Measurements from ENCODE around the gene SERTAD3. TPM values are rescaled to one million over a fixed set of nuclear protein-coding genes. Genes with fewer than 3 reads are reported as not detected.
A peak's percentile ranks its signal among the peaks of the same experiment; 100 is the strongest.

SERTAD3 gene
- total RNA-seq, 1 experiment from 2014 or later, result 14.9 TPM

DNA sequence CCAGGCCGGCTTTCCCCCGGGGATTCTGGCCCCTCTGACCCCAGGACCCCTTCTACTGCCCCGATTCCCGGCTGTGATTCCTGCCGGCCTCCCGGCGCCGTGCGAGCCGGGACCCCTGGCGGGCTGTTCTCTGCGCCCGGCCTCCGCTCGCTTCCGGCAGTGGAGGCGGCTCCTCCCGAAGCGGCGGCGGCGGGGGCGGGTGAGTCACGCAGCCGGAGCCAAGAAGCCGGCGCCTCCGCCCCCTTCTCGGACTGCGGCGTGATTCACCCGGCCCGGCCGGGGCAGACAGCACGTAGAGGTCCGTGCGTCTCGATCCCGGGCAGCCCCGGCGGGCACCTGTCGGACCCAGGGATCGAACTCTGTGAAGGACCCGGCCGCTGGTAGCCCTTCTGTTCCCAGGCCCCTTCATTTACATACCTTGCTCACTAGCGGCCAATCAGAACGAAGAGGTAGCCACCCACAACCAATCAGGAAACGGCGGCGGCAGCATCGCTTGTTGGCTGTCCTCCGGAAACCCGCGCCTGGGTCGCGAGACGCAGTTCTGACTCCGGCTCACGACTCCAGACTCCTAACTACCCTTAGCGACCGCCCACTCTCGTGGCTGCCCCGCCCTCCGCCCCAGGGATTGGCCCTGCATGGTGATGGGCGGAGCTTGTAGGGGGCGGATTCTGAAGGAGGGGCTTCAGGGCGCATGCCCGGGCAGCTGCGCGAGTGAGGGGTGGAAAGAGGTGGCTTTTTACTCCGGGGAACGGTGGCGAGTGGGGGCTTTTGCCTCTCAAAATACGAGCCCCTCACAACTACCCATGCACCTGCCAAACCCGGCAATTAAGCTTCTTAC lies 18.5 kb downstream of the SERTAD3 start, which contains the start of gene SERTAD1:
Gene SERTAD1 (minus strand): TSS at position 543 of the 838 bp plus-strand sequence. CDS start 2,446 bp downstream, outside the sequence.
- peak; percentile 100 for DNase-seq
- H3K79me2 ChIP-seq (ENCODE audit: low read length), result peaks cover 11% of the 10 kb centered on the region
- H3K4me1 ChIP-seq (ENCODE audit: low read length), result peaks cover 20% of the 10 kb centered on the region
- no peaks in the 10 kb centered on the region for H4K20me1 ChIP-seq (ENCODE audit: insufficient read depth, low read depth, low read length)
- H3K36me3 ChIP-seq (ENCODE audit: insufficient read depth, low read length), result no peaks in the 10 kb centered on the region
- peak within 1 kb of the TSS; percentile 85 for H3K4me2 ChIP-seq (ENCODE audit: low read depth, low read length, poor library complexity, severe bottlenecking)
- no peaks in the 10 kb centered on the region for H3K9me3 ChIP-seq (ENCODE audit: low read length)
- H2AFZ ChIP-seq (ENCODE audit: low read length), result peak within 1 kb of the TSS; percentile 22; the same call in 1 of the 2 replicates
- H3K27ac ChIP-seq (ENCODE audit: low read length), result peak within 1 kb of the TSS; percentile 68
- H3K27me3 ChIP-seq (ENCODE audit: low read length), result no peaks in the 10 kb centered on the region
- peak within 1 kb of the TSS; percentile 77 for H3K4me3 ChIP-seq (ENCODE audit: low read length)
- peak within 1 kb of the TSS; percentile 84 for H3K9ac ChIP-seq (ENCODE audit: low read length)
- no peaks in the 10 kb centered on the region for H3K9me2 ChIP-seq (replicated peaks; ENCODE audit: insufficient read depth, low read length)

DNA sequence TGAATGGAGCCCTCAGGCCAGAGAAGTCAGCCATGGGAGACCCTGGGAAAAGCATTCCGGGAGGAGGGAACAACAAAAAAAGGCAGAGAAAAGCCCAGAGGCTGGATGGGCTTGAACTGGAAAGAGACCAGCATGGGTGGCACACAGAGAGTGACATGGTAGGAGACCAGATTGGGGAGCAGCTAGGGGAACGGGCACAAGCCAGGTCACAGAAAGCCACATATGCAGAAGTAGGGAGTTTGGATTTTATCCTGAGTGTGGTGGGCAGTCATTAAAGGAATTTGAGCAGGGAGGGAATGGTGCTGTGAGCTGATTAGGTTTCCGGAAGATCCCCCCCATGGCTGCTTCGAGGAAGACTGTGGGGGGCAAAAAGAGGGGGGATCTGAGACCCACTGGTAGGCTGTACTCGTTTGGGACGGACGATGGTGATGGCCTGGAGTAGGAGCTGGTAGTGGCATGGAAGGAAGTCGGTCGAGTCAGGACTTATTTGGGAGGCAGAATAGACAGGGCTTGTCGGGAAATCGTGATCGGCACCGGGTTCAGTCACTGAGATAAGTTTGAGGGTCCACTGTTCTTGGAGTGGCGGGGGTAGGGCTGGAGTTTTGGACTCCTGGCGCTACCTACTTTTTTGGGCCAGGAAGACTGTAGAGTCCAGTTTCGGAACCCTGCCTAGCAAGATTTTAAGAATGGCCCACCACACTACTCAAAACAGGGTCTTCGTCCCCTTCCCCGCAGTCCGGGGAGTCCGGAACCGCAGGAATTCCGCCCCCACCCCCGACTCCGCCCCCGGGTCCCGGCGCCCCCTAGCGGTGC lies 19.3 kb downstream of the SERTAD3 start:
- Histone ChIP-seq H4K20me1 (ENCODE audit: insufficient read depth, low read depth, low read length) (no peaks in the 10 kb centered on the region), H3K27ac (ENCODE audit: low read length) (peak overlapping the region; percentile 68), H3K4me2 (ENCODE audit: low read depth, low read length, poor library complexity, severe bottlenecking) (peak overlapping the region; percentile 85), H3K9ac (ENCODE audit: low read length) (peak overlapping the region; percentile 84), H3K36me3 (ENCODE audit: insufficient read depth, low read length) (no peaks in the 10 kb centered on the region), H3K79me2 (ENCODE audit: low read length) (peaks cover 11% of the 10 kb centered on the region), H3K9me3 (ENCODE audit: low read length) (no peaks in the 10 kb centered on the region), H3K9me2 (replicated peaks; ENCODE audit: insufficient read depth, low read length) (no peaks in the 10 kb centered on the region), H3K4me3 (ENCODE audit: low read length) (peak overlapping the region; percentile 77), H3K4me1 (ENCODE audit: low read length) (peaks cover 20% of the 10 kb centered on the region), H3K27me3 (ENCODE audit: low read length) (no peaks in the 10 kb centered on the region), H2AFZ (ENCODE audit: low read length) (peak overlapping the region; percentile 22; the same call in 1 of the 2 replicates)
- DNase-seq, result peak; percentile 59

DNA sequence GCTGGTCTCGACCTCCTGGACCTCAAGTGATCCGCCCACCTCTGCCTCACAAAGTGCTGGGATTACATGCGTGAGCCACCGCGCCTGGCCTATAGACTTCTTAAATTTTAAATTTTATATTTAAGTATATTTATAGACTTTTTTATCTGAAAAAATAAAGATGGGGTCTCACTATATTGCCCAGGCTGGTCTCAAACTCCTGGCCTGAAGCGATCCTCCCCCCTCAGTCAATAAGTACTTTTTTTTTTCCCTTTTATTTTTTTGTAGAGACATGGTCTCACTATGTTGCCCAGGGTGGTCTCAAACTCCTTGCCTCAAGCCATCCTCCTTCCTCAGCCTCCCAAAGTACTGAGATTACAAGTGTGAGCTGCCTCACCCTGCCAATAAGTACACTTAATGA lies 20.2 kb downstream of the SERTAD3 start:
- Histone ChIP-seq H3K79me2 (ENCODE audit: low read length) (peaks cover 11% of the 10 kb centered on the region), H3K9me2 (replicated peaks; ENCODE audit: insufficient read depth, low read length) (no peaks in the 10 kb centered on the region), H3K4me3 (ENCODE audit: low read length) (no peak overlapping the region), H3K4me1 (ENCODE audit: low read length) (peaks cover 20% of the 10 kb centered on the region), H2AFZ (ENCODE audit: low read length) (no peak overlapping the region), H3K27ac (ENCODE audit: low read length) (0 out of 2 replicates have a peak overlapping the region, but pooled peaks have one; percentile 68), H3K27me3 (ENCODE audit: low read length) (no peaks in the 10 kb centered on the region), H3K9ac (ENCODE audit: low read length) (no peak overlapping the region), H3K36me3 (ENCODE audit: insufficient read depth, low read length) (no peaks in the 10 kb centered on the region), H3K9me3 (ENCODE audit: low read length) (no peaks in the 10 kb centered on the region), H4K20me1 (ENCODE audit: insufficient read depth, low read depth, low read length) (no peaks in the 10 kb centered on the region), H3K4me2 (ENCODE audit: low read depth, low read length, poor library complexity, severe bottlenecking) (peak overlapping the region; percentile 85)
- DNase-seq, result no peak

DNA sequence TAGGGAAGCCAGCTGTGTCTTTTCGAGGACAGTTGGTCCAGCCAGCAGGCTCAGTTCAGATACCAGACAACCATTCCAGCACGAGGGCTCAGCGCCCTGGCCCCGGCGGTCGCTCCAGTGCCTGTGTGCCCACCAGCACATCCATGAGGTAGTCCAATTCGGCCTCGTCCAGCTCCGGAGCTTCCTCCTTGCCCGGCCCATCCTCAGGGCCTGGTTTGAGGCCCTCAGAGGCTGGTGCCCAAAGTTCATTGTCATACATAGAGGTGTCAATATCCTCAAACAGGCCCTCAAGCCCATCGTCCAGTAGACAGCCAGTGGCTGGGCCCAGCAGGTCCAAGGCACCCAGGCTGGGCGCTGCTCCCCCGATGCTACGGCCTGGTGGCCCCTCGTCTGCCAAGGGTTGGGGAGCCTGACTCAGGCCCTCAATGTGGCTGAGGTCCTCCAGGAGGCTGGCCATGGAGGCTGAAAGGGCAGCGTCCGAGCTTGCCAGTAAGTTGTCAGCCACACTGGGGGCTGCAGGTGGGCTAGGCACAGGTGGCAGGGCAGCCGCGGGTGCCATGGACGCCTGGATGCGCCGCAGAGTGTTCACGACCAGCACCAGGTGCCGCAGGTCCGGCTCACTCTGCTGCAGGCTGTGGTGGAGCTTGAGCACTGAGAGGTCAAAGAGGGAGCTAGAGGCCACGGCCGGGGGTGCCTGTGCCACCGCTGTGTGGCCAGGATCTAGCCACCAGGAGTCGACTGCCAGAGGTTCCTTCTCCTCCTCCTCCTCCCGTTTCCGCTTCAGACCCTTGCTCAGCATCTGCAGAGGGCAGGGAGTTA lies 21.2 kb downstream of the SERTAD3 start:
- H3K9ac ChIP-seq (ENCODE audit: low read length), result no peak overlapping the region
- no peak overlapping the region for H3K4me2 ChIP-seq (ENCODE audit: low read depth, low read length, poor library complexity, severe bottlenecking)
- no peak overlapping the region for H3K27ac ChIP-seq (ENCODE audit: low read length)

DNA sequence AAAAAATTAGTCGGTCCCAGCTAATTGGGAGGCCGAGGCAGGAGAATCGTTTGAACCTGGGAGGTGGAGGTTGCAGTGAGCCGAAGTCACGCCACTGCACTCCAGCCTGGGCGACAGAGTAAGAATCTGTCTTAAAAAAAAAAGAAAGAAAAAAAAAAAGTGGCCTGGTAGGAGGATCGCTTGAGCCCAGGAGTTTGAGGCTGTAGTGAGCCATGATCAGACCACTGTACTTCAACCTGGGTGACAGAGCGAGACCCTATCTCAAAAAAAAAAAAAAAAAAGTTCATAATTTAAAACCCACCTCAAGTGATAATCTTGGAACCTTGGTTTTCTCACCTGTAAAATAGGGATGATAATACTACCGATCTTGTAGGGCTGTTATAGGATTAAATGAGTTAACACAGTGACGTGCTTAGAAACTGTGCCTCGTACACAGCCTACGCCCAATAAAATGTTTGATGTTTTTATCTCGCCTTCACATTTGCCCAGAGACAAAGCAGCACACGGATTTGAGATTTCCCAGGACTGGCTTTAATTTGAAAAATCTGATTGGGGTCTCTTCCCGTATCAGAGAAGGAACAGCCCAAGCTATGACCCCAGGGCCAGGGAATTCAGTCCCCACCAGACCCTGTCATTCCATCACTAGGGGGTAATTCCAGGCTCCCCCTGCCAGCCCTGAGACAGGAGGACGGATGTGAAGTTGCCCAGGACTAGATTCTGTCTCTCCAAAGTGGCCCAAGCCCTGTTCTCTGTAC lies 22.0 kb downstream of the SERTAD3 start:
- H3K36me3 ChIP-seq (ENCODE audit: insufficient read depth, low read length), result no peaks in the 10 kb centered on the region
- H3K9me2 ChIP-seq (replicated peaks; ENCODE audit: insufficient read depth, low read length), result no peaks in the 10 kb centered on the region
- H4K20me1 ChIP-seq (ENCODE audit: insufficient read depth, low read depth, low read length), result no peaks in the 10 kb centered on the region
- peaks cover 11% of the 10 kb centered on the region for H3K79me2 ChIP-seq (ENCODE audit: low read length)
- no peak overlapping the region for H2AFZ ChIP-seq (ENCODE audit: low read length)
- no peaks in the 10 kb centered on the region for H3K27me3 ChIP-seq (ENCODE audit: low read length)
- no peak overlapping the region for H3K27ac ChIP-seq (ENCODE audit: low read length)
- H3K4me1 ChIP-seq (ENCODE audit: low read length), result peaks cover 20% of the 10 kb centered on the region
- peak overlapping the region; percentile 86 for H3K4me2 ChIP-seq (ENCODE audit: low read depth, low read length, poor library complexity, severe bottlenecking)
- H3K9ac ChIP-seq (ENCODE audit: low read length), result no peak overlapping the region
- no peak overlapping the region for H3K4me3 ChIP-seq (ENCODE audit: low read length)
- DNase-seq, result no peak
- no peaks in the 10 kb centered on the region for H3K9me3 ChIP-seq (ENCODE audit: low read length)

More for the DNA sequence above, 21.2 kb downstream of the SERTAD3 start:
- H3K79me2 ChIP-seq (ENCODE audit: low read length), result peaks cover 11% of the 10 kb centered on the region
- H2AFZ ChIP-seq (ENCODE audit: low read length), result no peak overlapping the region
- H3K4me1 ChIP-seq (ENCODE audit: low read length), result peaks cover 20% of the 10 kb centered on the region
- H4K20me1 ChIP-seq (ENCODE audit: insufficient read depth, low read depth, low read length), result no peaks in the 10 kb centered on the region
- H3K27me3 ChIP-seq (ENCODE audit: low read length), result no peaks in the 10 kb centered on the region
- no peaks in the 10 kb centered on the region for H3K9me2 ChIP-seq (replicated peaks; ENCODE audit: insufficient read depth, low read length)
- H3K9me3 ChIP-seq (ENCODE audit: low read length), result no peaks in the 10 kb centered on the region
- H3K36me3 ChIP-seq (ENCODE audit: insufficient read depth, low read length), result no peaks in the 10 kb centered on the region
- H3K4me3 ChIP-seq (ENCODE audit: low read length), result no peak overlapping the region
- no peak for DNase-seq

DNA sequence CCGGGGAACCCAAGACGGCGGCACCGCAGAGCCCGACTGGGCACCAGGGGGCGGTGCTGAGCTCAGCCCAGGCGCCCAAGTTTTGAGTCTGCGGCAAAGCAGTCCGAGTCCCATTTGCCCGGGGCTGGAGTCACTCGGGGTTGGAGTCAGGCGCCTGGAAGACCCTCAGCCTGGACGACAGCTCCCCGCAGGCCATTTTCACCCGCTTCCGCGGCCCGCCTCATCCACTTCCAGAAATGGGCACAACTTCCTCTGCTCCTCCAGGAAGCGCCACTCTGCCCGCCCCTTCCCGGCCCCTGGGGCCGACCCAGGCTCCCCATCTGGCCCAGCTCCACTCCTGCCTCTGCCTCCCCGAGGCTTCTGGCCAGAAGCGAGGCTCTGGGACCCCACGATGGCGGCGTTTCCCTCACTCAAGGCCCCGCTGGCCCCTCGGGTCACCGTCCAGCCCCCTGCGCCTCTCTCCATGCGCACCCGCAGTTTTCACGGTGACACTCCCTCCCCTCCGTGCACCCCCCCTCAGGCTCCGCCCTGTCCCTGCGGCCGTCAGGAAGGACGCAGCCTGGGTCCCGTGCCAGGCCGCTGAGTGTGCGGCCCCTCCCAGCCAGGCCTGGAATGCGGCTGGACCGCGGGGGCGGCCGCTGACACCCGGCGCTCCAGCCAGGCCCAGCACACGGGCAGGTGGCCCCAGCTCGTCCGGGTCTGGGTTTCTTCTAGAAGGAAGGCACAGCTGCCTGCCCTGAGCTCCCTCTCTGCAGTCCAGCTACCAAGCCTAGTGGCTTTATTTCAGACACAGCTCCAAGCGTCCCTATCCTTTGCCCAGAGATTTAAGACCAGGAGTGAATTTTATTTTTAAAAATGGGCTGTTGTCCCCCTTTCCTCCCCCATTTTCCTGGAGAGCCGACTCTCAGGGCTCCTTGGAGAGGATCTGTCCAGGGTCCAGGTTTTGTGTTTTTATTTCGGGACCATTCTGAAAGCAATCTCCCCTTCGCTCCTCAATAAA lies 23.1 kb downstream of the SERTAD3 start:
- Histone ChIP-seq H2AFZ (ENCODE audit: low read length) (peak overlapping the region; percentile 87), H3K27ac (ENCODE audit: low read length) (peak overlapping the region; percentile 23), H3K36me3 (ENCODE audit: insufficient read depth, low read length) (no peaks in the 10 kb centered on the region), H3K4me3 (ENCODE audit: low read length) (peak overlapping the region; percentile 73), H3K9me3 (ENCODE audit: low read length) (no peaks in the 10 kb centered on the region), H3K4me1 (ENCODE audit: low read length) (peaks cover 15% of the 10 kb centered on the region), H3K9ac (ENCODE audit: low read length) (peak overlapping the region; percentile 79), H4K20me1 (ENCODE audit: insufficient read depth, low read depth, low read length) (no peaks in the 10 kb centered on the region), H3K27me3 (ENCODE audit: low read length) (no peaks in the 10 kb centered on the region), H3K9me2 (replicated peaks; ENCODE audit: insufficient read depth, low read length) (no peaks in the 10 kb centered on the region), H3K4me2 (ENCODE audit: low read depth, low read length, poor library complexity, severe bottlenecking) (peak overlapping the region; percentile 86), H3K79me2 (ENCODE audit: low read length) (peaks cover 11% of the 10 kb centered on the region)
- peak; percentile 90 for DNase-seq

DNA sequence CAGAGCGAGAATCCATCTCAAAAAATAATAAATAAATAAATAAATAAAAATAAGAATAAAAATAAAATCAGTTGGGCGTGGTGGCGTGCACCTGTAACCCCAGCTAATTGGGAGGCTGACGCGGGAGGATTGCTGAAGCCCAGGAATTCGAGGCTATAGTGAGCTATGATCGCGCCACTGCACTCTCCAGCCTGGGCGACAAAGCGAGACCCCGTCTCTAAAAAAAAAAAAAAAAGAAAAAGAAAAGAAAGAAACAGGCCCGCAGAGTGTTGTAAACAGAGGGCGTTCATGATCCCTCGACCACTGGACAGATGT lies 23.7 kb downstream of the SERTAD3 start:
- Histone ChIP-seq H3K79me2 (ENCODE audit: low read length) (peaks cover 11% of the 10 kb centered on the region), H3K36me3 (ENCODE audit: insufficient read depth, low read length) (no peaks in the 10 kb centered on the region), H2AFZ (ENCODE audit: low read length) (no peak overlapping the region), H3K9ac (ENCODE audit: low read length) (peak overlapping the region; percentile 79), H3K4me3 (ENCODE audit: low read length) (peak overlapping the region; percentile 73), H3K9me3 (ENCODE audit: low read length) (no peaks in the 10 kb centered on the region), H4K20me1 (ENCODE audit: insufficient read depth, low read depth, low read length) (no peaks in the 10 kb centered on the region), H3K9me2 (replicated peaks; ENCODE audit: insufficient read depth, low read length) (no peaks in the 10 kb centered on the region), H3K4me1 (ENCODE audit: low read length) (peaks cover 15% of the 10 kb centered on the region), H3K27me3 (ENCODE audit: low read length) (no peaks in the 10 kb centered on the region), H3K27ac (ENCODE audit: low read length) (no peak overlapping the region), H3K4me2 (ENCODE audit: low read depth, low read length, poor library complexity, severe bottlenecking) (peak overlapping the region; percentile 86)
- no peak for DNase-seq
